HFF-Myc (cell line): ENCODE results near the gene HSPA1A.

Experiments
- DNase-seq: peaks from one replicate; pipeline ENCODE4 v3.0.0-alpha.2; 2011; ENCODE audit warnings: low read depth; ENCODE audit errors: extremely low read depth
- H3K4me3 ChIP-seq: replicated peaks from 2 replicates; pipeline ENCODE4 v1.5.1; 2011; ENCODE audit warnings: low read depth, mild to moderate bottlenecking, control low read depth, low read length
- CTCF ChIP-seq: IDR thresholded peaks from 2 replicates; pipeline ENCODE4 v1.5.1; 2012; ENCODE audit warnings: mild to moderate bottlenecking, low read depth, low read length, control low read depth; ENCODE audit errors: missing control alignments

The HSPA1A gene

GRCh38 chr6:31815025-31815838 lies at the start of gene HSPA1A, which contains the start of gene HSPA1L:
TSS of gene HSPA1A (plus strand) at chr6:31815543. CDS start at chr6:31815757, 214 bp downstream.
TSS of gene HSPA1L (minus strand) at chr6:31815283. CDS start at chr6:31811972, 3,311 bp downstream.
- DNase-seq: peak; percentile 89
- peak within 1 kb of the TSS; percentile 51 for H3K4me3 ChIP-seq
- TF ChIP-seq CTCF: no peak

DNA sequence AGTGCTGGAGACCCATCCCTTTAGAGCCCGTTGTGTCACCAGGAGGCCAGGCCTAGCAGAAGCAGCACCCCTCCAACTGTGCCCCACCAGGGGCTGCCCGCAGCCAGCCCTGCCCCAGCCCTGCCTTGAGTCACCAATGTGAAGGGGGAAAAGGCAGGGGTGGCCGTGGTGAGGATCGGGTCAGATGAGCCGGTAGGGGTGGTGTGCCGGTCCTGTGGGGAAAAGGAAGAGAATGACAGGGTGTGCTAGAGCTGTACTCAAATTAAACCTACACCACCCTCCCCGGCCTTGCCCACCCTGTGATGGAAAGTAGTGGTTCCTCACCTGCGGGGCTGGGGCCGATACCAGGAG lies 49.8 kb upstream of the HSPA1A start:
- H3K4me3 ChIP-seq: no peak overlapping the region
- DNase-seq: no peak
- TF ChIP-seq CTCF: no peak

- H3K4me3 ChIP-seq: peak overlapping the region; percentile 23
- no peak for DNase-seq
- no peak for TF ChIP-seq CTCF
Observed at GRCh38 chr6:31765910-31766794, 49.2 kb upstream of the HSPA1A start.

- TF ChIP-seq CTCF: no peak
- no peak for DNase-seq
- H3K4me3 ChIP-seq: no peak overlapping the region
Observed at GRCh38 chr6:31767096-31767645, 48.2 kb upstream of the HSPA1A start.

DNA sequence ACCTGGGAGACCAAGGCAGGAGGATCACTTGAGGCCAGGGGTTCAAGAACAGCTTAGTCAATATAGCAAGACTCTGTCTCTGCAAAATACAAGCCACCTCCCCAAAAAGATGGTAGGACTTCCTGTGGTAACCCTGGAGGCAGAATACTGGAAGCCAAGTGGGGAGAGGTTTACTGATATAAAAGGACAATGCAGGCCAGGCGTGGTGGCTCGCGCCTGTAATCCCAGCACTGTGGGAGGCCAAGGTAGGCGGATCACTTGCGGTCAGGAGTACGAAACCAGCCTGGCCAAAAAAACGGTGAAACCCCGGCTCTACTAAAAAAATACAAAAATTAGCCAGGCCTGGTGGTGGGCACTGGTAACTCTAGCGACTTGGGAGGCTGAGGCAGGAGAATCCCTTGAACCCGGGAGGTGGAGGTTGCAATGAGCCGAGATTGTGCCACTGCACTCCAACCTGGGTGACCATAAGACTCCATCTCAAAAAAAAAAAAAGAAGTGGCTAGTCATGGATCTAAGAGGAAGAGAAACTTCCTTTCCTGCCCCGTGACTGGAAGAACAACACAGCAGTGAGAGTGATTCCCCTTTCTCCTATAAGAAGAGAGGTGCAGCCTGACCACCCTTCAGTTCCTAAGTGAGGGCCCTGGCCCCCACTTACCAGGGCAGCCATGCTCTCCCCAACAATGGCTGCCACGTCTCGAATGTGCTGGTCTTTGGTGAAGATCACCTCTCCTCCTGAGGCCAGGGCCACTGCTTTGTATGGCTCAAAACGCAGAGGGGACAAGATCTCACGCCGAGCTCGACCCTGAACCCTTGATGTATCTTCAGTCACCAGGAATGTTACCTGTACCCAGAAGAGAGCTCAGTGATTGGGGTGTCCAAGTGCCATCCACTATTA lies 46.7 kb upstream of the HSPA1A start:
- no peak for TF ChIP-seq CTCF
- no peak overlapping the region for H3K4me3 ChIP-seq
- DNase-seq: no peak
